OCI-LY3 (cell line): ENCODE results near the gene AGPAT3.

Experiments used
- H2AFZ ChIP-seq: fragments of 200-600, 300-600 bp; shearing (Covaris generic); 2 replicates; pipeline ENCODE4 v1.6.0; 2014; ENCODE audit warnings: antibody characterized with exemption, low read depth, low read length
- H3K27ac ChIP-seq: fragments of 200-600, 300-600 bp; sonication (generic); 2 replicates; pipeline ENCODE4 v1.5.1; 2014; ENCODE audit warnings: mild to moderate bottlenecking, low read length, moderate library complexity, mixed read lengths
- H3K27me3 ChIP-seq: fragments of 200-600, 300-600 bp; sonication (generic); 2 replicates; pipeline ENCODE4 v1.6.1; 2014; ENCODE audit warnings: low read depth, low read length, mixed read lengths
- H3K36me3 ChIP-seq: fragments of 200-600, 300-600 bp; sonication (generic); replicated peaks from 2 replicates; pipeline ENCODE3; 2014; ENCODE audit warnings: low read depth, low read length, mixed read lengths
- H3K4me1 ChIP-seq: fragments of 300-600, 200-600 bp; sonication (generic); 2 replicates; pipeline ENCODE4 v1.6.1; 2014; ENCODE audit warnings: low read length, mixed read lengths
- H3K4me2 ChIP-seq: fragments of 200-600, 300-600 bp; sonication (generic); 2 replicates; pipeline ENCODE4 v1.6.1; 2014; ENCODE audit warnings: low read length, mixed read lengths
- H3K4me3 ChIP-seq: fragments of 300-600, 200-600 bp; sonication (generic); 2 replicates; pipeline ENCODE4 v1.5.1; 2014; ENCODE audit warnings: antibody characterized with exemption, mild to moderate bottlenecking, low read length, moderate library complexity
- H3K79me2 ChIP-seq: fragments of 300-600, 200-600 bp; shearing (Covaris generic); 2 replicates; pipeline ENCODE4 v1.6.1; 2014; ENCODE audit warnings: mild to moderate bottlenecking, low read length, mixed read lengths
- H3K9ac ChIP-seq: fragments of 300-600, 200-600 bp; shearing (Covaris generic); 2 replicates; pipeline ENCODE4 v1.6.0; 2014; ENCODE audit warnings: mild to moderate bottlenecking, low read length, moderate library complexity
- H3K9me3 ChIP-seq: fragments of 200-600, 300-600 bp; shearing (Covaris generic); 2 replicates; pipeline ENCODE4 v1.6.1; 2014; ENCODE audit warnings: low read length, mixed read lengths; ENCODE audit not compliant: insufficient read depth
- H4K20me1 ChIP-seq: fragments of 200-600, 300-600 bp; sonication (generic); 2 replicates; pipeline ENCODE4 v1.6.1; 2016; ENCODE audit warnings: low read length, mixed read lengths; ENCODE audit not compliant: insufficient read depth
- CTCF ChIP-seq: fragments of 200-600, 300-600 bp; sonication (generic); IDR thresholded peaks from 2 replicates; pipeline ENCODE4 v1.5.1; 2014; ENCODE audit warnings: antibody characterized with exemption, low read length, low read depth
- EZH2phosphoT487 ChIP-seq: fragments of 200-600 bp; shearing (Covaris generic); IDR thresholded peaks from 2 replicates; pipeline ENCODE4 v1.6.1; 2018; ENCODE audit warnings: antibody characterized with exemption, mixed run types, low read depth

Gene AGPAT3

GRCh38 chr21:43956670-43957035 is 91.6 kb downstream of the AGPAT3 start:
- Histone ChIP-seq H3K79me2 (peaks cover 30% of the 10 kb centered on the region), H3K4me2 (peak overlapping the region; percentile 5; the same call in 1 of the 2 replicates), H2AFZ (no peak overlapping the region), H3K4me3 (no peak overlapping the region), H3K9ac (no peak overlapping the region), H4K20me1 (peaks cover 11% of the 10 kb centered on the region), H3K9me3 (no peaks in the 10 kb centered on the region), H3K4me1 (peaks cover 27% of the 10 kb centered on the region), H3K36me3 (peaks cover 19% of the 10 kb centered on the region), H3K27me3 (no peaks in the 10 kb centered on the region), H3K27ac (no peak overlapping the region)
- TF ChIP-seq CTCF: no peak
- TF ChIP-seq EZH2phosphoT487: no peak

- H3K79me2 ChIP-seq: peaks cover 30% of the 10 kb centered on the region
- H3K4me2 ChIP-seq: peak overlapping the region; percentile 5; the same call in 1 of the 2 replicates
- peaks cover 19% of the 10 kb centered on the region for H3K36me3 ChIP-seq
- H3K27me3 ChIP-seq: no peaks in the 10 kb centered on the region
- H3K27ac ChIP-seq: peak overlapping the region; percentile 26
- H3K9me3 ChIP-seq: no peaks in the 10 kb centered on the region
- H4K20me1 ChIP-seq: peaks cover 11% of the 10 kb centered on the region
- H3K9ac ChIP-seq: no peak overlapping the region
- H2AFZ ChIP-seq: no peak overlapping the region
- H3K4me1 ChIP-seq: peaks cover 27% of the 10 kb centered on the region
- H3K4me3 ChIP-seq: no peak overlapping the region
- TF ChIP-seq EZH2phosphoT487 (no peak), CTCF (no peak)
These were observed 92.1 kb downstream of the AGPAT3 start for GRCh38 chr21:43957128-43957571.

GRCh38 chr21:43957611-43958362 is 92.8 kb downstream of the AGPAT3 start:
- Histone ChIP-seq H3K9me3 (no peaks in the 10 kb centered on the region), H3K36me3 (peaks cover 22% of the 10 kb centered on the region), H4K20me1 (peaks cover 11% of the 10 kb centered on the region), H3K9ac (no peak overlapping the region; the same call in 1 of the 2 replicates), H3K79me2 (peaks cover 30% of the 10 kb centered on the region), H2AFZ (no peak overlapping the region), H3K4me3 (peak overlapping the region; percentile 18; the same call in 1 of the 2 replicates), H3K27ac (peak overlapping the region; percentile 26), H3K4me1 (peaks cover 27% of the 10 kb centered on the region), H3K4me2 (peak overlapping the region; percentile 48), H3K27me3 (no peaks in the 10 kb centered on the region)
- TF ChIP-seq EZH2phosphoT487 (no peak), CTCF (no peak)

- Histone ChIP-seq H3K79me2 (peaks cover 30% of the 10 kb centered on the region), H3K4me2 (peak overlapping the region; percentile 48; the same call in 1 of the 2 replicates), H3K27ac (peak overlapping the region; percentile 17; the same call in 1 of the 2 replicates), H4K20me1 (peaks cover 11% of the 10 kb centered on the region), H2AFZ (no peak overlapping the region), H3K36me3 (peaks cover 22% of the 10 kb centered on the region), H3K9me3 (no peaks in the 10 kb centered on the region), H3K4me1 (peaks cover 27% of the 10 kb centered on the region), H3K9ac (no peak overlapping the region), H3K27me3 (no peaks in the 10 kb centered on the region), H3K4me3 (no peak overlapping the region)
- TF ChIP-seq EZH2phosphoT487: no peak
- no peak for TF ChIP-seq CTCF
These were observed 93.5 kb downstream of the AGPAT3 start for GRCh38 chr21:43958364-43959158.
